Esophagus squamous epithelium (tissue), 4 donors: ENCODE results near the gene SLC25A31.

ENCODE experiments used
- POLR2A ChIP-seq, 4 donors: fragments of 450-650 bp; IDR thresholded peaks; one replicate each; pipeline ENCODE4 v1.6.1; 2017; ENCODE audit warnings: antibody characterized with exemption in 4 of 4, mild to moderate bottlenecking in 4 of 4, moderate library complexity in 3 of 4
- TF ChIP-seq, protein P1 (sequence below), 6 experiments: fragments of 450-650 bp in 4 of 6; fragments of 200-600 bp in 2 of 6; sonication (generic) in 2 of 6; IDR thresholded peaks; one replicate each; pipeline ENCODE4 v1.5.1; 2016 to 2019; ENCODE audit warnings: antibody characterized with exemption in 6 of 6, mild to moderate bottlenecking in 4 of 6, moderate library complexity in 4 of 6

DNA sequence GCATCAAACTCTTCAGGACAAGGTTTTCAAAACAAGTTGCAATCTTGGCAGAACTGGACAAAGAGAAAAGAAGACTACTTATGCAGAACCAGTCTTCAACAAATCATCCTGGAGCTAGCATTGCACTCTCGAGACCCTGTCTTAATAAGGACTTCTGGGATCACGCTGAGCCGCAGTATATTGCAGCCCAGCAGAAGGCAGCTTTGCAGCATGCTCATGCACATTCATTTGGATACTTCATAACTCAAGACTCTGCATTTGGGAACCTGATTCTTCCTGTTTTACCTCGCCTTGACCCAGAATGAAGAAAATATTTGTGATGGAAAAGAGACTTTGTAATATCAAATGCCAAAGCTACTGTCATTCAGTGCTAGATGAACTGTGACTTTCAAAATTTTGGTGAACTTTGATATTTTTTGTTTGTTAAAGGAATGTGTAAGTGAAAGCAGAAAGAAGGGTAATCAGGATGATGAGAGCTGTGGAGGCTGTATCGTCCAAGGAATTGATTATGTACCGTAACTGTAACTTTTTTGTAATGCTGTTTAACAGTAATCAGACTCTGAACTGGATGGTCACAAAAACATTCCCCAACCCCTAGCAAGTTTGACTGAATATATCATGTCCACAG, 79.1 kb downstream of the SLC25A31 start:
- TF ChIP-seq, protein P1, sequence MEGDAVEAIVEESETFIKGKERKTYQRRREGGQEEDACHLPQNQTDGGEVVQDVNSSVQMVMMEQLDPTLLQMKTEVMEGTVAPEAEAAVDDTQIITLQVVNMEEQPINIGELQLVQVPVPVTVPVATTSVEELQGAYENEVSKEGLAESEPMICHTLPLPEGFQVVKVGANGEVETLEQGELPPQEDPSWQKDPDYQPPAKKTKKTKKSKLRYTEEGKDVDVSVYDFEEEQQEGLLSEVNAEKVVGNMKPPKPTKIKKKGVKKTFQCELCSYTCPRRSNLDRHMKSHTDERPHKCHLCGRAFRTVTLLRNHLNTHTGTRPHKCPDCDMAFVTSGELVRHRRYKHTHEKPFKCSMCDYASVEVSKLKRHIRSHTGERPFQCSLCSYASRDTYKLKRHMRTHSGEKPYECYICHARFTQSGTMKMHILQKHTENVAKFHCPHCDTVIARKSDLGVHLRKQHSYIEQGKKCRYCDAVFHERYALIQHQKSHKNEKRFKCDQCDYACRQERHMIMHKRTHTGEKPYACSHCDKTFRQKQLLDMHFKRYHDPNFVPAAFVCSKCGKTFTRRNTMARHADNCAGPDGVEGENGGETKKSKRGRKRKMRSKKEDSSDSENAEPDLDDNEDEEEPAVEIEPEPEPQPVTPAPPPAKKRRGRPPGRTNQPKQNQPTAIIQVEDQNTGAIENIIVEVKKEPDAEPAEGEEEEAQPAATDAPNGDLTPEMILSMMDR (IDR thresholded peaks at IDR 0.05): no peak
- no peak for TF ChIP-seq POLR2A (IDR thresholded peaks at IDR 0.05)
